Stimulated activated CD8-positive, alpha-beta memory T cell treated with anti-CD3 and anti-CD28 coated beads, Interleukin-15, amount 100 ng/mL, for 24 hours (primary cell): ENCODE results near the gene HECW1.

Experiments
- DNase-seq: peaks from one replicate; pipeline ENCODE4 v3.0.0-alpha.2; 2020; ENCODE audit warnings: low read depth

The HECW1 gene

DNA sequence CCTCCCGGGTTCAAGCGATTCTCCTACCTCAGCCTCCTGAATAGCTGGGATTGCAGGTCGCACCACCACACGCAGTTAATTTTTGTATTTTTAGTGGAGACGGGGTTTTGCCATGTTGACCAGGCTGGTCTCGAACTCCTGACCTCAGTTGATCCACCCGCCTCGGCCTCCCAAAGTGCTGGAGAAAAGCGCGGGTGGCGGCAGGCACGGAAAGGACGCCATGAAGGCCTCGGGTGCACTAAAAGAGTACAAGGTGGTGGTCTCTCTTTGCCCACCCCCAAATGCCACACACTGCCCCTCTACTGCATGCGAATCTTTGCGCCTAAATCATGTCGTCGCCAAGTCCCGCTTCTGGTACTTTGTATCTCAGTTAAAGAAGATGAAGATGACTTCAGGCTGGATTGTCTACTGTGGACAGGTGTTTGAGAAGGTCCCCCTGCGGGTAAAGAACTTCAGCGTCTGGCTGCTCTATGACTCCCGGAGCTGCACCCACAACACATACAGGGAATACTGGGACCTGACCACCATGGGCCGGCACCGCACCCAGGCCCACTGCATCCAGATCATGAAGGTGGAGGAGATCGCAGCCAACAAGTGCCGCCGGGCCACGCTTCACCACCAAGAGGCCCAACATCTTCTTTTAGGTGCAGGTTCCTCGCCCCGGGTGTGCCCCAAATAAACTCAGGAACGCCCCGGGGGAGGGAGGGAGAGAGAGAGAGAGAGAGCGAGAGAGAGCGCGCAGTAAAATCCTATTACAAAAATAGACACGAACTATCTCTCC is 161.7 kb downstream of the HECW1 start:
- no peak for DNase-seq

DNA sequence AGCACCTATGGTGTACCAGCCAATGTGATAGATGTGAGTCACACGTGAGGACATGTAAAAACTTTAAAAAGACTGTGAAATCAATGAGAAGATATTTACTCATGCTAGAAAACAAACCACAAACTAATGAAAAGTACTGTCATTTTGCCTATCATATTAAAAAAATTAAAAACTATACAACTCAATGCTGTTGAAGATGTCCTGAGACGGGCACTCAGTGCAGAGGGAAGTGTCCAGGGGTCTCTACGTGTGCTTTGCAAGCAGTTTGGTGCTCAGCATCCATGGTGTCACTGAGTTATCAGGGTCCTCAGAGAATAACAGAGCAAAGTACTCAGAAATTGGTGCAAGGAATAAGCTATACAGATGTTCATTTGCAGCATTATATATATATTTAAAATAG is 162.3 kb downstream of the HECW1 start:
- DNase-seq = no peak

DNA sequence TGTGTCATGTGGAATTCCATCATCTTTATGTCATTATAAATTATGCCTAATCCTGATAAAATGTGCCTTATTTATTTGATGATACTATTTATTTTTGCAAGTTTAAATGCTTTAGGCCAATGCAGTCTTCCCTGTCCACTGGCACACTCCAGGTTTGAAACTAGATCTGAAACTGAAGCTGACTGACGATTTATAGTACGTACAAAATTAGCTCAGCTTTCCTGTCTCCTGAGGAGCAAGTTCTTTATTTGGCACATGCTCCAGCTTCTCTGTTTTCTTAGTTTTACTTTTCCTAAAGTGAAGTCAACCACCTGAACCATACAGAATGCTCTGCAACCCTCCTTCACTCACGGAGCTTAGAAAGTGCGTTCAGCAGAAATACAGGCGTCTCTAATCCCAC is 164.1 kb downstream of the HECW1 start:
- DNase-seq = no peak

GRCh38 chr7:43278088-43278644 is 165.7 kb downstream of the HECW1 start:
- no peak for DNase-seq

- no peak for DNase-seq
These were observed 168.8 kb downstream of the HECW1 start for GRCh38 chr7:43281268-43281667.

- DNase-seq = no peak
These were observed 171.3 kb downstream of the HECW1 start for GRCh38 chr7:43283706-43284105.

GRCh38 chr7:43289826-43290225 is 177.4 kb downstream of the HECW1 start:
- DNase-seq = no peak

GRCh38 chr7:43290978-43291377 is 178.5 kb downstream of the HECW1 start:
- no peak for DNase-seq

DNA sequence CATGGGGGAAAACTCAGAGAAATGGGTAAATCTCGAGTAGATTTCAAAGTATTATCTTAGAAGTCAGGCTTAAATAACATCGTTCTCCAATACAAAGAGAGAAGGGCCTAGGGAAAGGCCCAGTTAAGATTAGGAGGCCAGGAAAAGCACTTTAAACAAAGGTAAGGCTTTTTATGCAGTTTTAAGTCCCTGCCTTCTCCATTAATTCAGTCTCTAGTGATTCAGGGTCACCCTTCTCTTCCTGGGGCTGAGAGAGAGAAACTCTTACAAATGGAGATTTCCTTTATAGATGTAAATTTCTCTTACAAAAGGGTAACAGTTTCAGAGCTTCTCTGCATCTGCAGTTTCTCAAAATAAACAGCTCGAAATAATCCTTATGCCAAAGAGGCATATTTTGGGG is 179.3 kb downstream of the HECW1 start:
- no peak for DNase-seq

DNA sequence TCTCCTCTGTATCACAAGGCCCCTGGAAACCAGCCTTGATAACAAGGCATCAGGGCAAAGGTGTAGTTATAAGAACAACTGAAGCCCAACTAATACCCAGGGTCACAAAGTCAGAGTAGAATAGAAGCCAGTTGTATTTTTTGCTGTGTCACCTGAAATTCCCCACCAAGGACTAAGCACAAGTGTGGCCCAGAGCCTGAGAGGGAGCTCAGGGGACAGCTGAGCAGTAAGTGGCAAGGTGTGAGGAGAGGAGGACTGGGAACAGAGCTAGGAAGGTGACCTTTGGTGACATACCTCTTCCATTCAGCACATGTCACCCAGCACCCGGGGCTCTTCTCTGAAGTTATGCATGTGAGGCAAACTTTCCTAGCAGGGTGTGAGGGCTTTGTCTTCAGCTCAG is 179.9 kb downstream of the HECW1 start:
- DNase-seq = no peak

DNA sequence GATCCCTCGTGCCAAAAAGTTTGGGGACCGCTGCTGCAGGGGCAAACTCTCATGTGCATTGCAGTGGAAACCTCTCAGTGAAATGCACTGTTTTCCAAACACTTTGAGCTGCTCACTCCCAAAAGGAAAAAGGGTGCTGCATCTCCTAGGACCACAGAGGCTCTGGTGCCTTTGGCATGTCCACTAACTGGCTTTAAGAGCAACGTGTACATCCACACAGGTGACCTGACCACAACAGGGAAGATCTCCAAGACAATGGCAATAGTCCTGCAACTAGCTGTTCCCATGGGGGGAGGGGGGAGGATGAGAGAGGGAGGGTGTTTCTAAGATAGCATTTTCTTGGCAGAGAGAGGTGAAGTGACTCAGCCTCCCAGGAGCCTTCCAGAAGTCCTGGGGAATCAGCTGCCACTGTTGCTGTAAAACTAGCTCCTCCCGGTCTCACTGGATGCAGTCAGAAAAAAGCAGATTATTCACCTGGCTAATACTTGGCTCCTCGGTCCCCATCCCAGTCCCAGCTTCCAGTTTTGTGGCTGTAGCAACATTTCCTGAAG is 181.7 kb downstream of the HECW1 start:
- DNase-seq = no peak

DNA sequence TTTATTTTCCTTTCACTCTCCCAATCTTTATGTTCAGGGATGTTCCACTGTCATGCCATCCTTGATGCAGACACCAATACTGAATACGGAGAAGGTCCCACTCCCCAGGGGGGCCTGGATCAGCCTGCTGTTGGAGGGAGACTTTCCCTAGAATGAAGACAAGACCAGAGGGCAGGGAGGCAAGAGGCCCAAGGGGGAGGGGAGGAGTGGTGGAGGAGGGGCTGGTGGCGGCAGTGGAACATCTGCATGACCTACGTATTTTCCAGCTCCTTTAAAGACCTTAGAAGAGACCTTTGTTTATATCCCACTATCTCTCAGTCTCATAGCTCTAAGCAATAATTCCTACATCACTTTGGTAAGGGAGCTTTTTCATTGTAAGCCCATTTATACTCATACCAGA is 183.0 kb downstream of the HECW1 start:
- no peak for DNase-seq

- no peak for DNase-seq
These were observed 183.9 kb downstream of the HECW1 start for GRCh38 chr7:43296306-43296705.

- no peak for DNase-seq
These were observed 186.2 kb downstream of the HECW1 start for GRCh38 chr7:43298617-43299016.

GRCh38 chr7:43300121-43300520 is 187.7 kb downstream of the HECW1 start:
- no peak for DNase-seq

DNA sequence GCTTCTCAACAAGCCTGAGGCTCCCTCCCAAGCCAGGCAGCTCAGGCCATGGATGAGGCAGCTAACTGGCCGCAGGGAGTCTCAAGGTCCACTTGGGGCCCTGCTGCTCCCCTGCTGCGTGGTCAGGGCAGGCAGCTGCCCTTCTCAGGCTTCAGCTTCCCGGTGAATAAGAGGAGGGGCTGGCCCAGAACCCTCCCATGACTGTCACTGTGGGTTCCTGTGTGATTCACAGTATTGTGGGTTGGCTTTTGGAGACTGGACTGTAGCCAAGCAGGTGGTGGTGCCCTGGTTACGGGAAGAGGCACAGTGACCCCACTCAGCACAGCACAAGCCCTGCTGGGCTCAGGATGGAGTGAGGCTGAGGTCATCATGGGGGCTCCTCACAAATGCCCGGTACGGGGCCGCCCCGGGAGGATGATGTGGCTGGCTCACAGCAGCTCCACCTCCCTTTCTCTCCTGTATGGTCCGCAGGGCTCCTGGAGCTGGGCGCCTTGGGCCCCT is 189.8 kb downstream of the HECW1 start:
- DNase-seq = no peak

GRCh38 chr7:43302773-43303460 is 190.5 kb downstream of the HECW1 start:
- DNase-seq = no peak

DNA sequence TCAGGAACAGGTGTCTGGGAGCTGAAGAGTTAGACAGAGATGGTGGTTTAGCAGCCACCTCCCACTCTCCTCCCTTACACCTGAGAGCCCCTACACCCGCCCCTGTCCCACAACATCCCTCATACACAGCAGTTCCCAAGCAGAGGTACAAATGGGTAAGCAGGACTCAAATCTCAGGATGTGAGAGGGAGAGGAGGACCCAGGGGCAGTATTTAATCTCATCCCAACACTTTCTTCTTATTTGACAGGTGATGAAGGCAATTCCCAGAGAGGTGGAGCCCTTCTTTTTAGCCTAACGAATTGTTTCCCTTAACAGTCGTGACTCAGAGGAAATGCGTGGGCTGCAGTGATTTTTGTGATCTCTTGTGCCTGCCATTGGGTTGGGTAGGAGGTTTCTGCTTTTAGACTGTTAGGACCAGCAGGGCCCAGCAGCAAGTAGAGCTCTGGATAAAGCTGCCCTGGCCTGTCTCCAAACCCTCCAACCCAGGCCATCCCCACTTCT is 191.3 kb downstream of the HECW1 start:
- DNase-seq = no peak

DNA sequence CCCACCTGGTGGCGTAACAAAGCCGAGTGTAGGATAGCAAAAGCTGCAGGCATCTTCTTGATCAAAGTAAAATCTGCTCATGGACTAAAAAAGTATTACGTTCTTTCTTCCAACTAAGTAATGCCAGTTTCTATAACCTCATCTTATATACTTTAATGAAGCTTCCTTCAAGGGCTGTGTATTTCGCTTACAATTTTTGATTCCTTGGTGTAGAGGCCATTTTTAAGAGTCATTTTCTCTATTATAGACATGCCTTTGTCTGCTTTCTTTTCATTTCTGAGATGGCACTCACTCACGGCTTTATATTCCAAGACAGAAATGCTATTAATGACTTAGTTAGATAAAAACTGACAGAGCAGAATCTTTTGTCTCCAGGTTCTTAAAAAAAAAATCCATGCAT is 194.0 kb downstream of the HECW1 start:
- no peak for DNase-seq

- DNase-seq = no peak
These were observed 195.1 kb downstream of the HECW1 start for GRCh38 chr7:43307522-43307921.

- DNase-seq = no peak
These were observed 196.7 kb downstream of the HECW1 start for GRCh38 chr7:43308913-43309705.

DNA sequence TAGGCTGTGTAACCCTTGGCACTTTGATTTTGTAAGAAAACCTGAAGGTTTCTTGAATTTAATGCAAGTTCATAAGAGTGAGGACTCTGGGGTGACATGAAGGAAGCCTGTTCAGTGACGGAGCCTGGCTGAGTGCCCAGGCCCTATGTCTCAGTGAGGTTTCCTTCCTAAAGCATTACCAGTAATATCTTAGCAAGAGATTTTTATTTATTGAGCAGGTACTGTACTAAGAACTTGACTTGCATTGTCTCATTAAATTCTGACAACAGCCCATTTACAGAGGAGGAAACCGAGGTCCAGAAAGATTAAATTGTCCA is 197.2 kb downstream of the HECW1 start:
- no peak for DNase-seq
